ENCODE data around the gene RBM39. TPM values are rescaled to one million over a fixed set of nuclear protein-coding genes. Genes with fewer than 3 reads are reported as not detected.

Gene RBM39
- total and polyA plus RNA-seq, 9 donors = 247 to 389 (median 328) TPM

GRCh38 chr20:35699957-35700624, 42.0 kb downstream of the RBM39 start:
- H3K9me3 ChIP-seq = no peaks in the 10 kb centered on the region
- no peaks in the 10 kb centered on the region for H3K36me3 ChIP-seq
- TF ChIP-seq EP300 (IDR thresholded peaks at IDR 0.05) = no peak
- no peak for TF ChIP-seq POLR2A (IDR thresholded peaks at IDR 0.05)
- no peak for TF ChIP-seq CTCF (IDR thresholded peaks at IDR 0.05)

GRCh38 chr20:35699127-35699956, 42.7 kb downstream of the RBM39 start, which contains the start of the genes NFS1 and ROMO1:
NFS1 (minus strand) TSS chr20:35699352; CDS start chr20:35699288, 64 bp downstream.
ROMO1 (plus strand) TSS chr20:35699405; CDS start chr20:35699633, 228 bp downstream.
- Histone ChIP-seq H3K36me3 (no peaks in the 10 kb centered on the region), H3K27ac (peak within 1 kb of the TSS; percentile 65 to 77), H3K9me3 (no peaks in the 10 kb centered on the region), H3K4me1 (ENCODE audit: insufficient read depth) (peaks cover 7% of the 10 kb centered on the region), H3K4me3 (peak within 1 kb of the TSS; percentile 67), H3K27me3 (no peaks in the 10 kb centered on the region)
- 0 to 1% (median 0%) methylated on average over 57 to 81 of the region's 81 CpGs for WGBS, 3 donors
- intact Hi-C loops (cut with DNase I) = loop anchor here in 2 of 4 donors (10.0 kb wide), 2 partner anchors 95 to 225 kb away; no protein-coding TSS in a partner anchor
- peak; percentile 66 for TF ChIP-seq POLR2A (IDR thresholded peaks at IDR 0.05)
- TF ChIP-seq EP300 (IDR thresholded peaks at IDR 0.05) = no peak
- peak in 2 of 3 donors; percentile 23 to 31 for TF ChIP-seq CTCF (IDR thresholded peaks at IDR 0.05)
- DNase-seq = peak; percentile 79 to 91 (median 85)

More at GRCh38 chr20:35699957-35700624, 42.0 kb downstream of the RBM39 start:
- intact Hi-C loops (cut with DNase I) = loop anchor here in 3 of 4 donors (5.0 to 10.0 kb wide), 3 partner anchors 37 to 225 kb away; no protein-coding TSS in a partner anchor
- WGBS, 3 donors = 10 to 13% (median 12%) methylated on average over 6 of the region's 6 CpGs
- Histone ChIP-seq H3K27me3 (no peaks in the 10 kb centered on the region), H3K4me1 (ENCODE audit: insufficient read depth) (peaks cover 7% of the 10 kb centered on the region), H3K27ac (peak overlapping the region; percentile 65 to 77), H3K4me3 (peak overlapping the region; percentile 67)
- DNase-seq = no peak

GRCh38 chr20:35698298-35699126, 43.5 kb downstream of the RBM39 start:
- TF ChIP-seq POLR2A (IDR thresholded peaks at IDR 0.05) (no peak), CTCF (IDR thresholded peaks at IDR 0.05) (no peak), EP300 (IDR thresholded peaks at IDR 0.05) (no peak)
- Histone ChIP-seq H3K36me3 (no peaks in the 10 kb centered on the region), H3K27me3 (no peaks in the 10 kb centered on the region), H3K4me1 (ENCODE audit: insufficient read depth) (peaks cover 7% of the 10 kb centered on the region), H3K9me3 (no peaks in the 10 kb centered on the region), H3K4me3 (peak overlapping the region; percentile 67), H3K27ac (peak overlapping the region; percentile 65 to 77)
- intact Hi-C loops (cut with DNase I) = loop anchor here in 2 of 4 donors (10.0 kb wide), 2 partner anchors 94 to 224 kb away; no protein-coding TSS in a partner anchor
- WGBS, 3 donors = 3 to 5% (median 4%) methylated on average over 37 of the region's 37 CpGs
- no peak for DNase-seq
